ENCODE measurements around the gene PLEKHN1.

The PLEKHN1 gene

DNA sequence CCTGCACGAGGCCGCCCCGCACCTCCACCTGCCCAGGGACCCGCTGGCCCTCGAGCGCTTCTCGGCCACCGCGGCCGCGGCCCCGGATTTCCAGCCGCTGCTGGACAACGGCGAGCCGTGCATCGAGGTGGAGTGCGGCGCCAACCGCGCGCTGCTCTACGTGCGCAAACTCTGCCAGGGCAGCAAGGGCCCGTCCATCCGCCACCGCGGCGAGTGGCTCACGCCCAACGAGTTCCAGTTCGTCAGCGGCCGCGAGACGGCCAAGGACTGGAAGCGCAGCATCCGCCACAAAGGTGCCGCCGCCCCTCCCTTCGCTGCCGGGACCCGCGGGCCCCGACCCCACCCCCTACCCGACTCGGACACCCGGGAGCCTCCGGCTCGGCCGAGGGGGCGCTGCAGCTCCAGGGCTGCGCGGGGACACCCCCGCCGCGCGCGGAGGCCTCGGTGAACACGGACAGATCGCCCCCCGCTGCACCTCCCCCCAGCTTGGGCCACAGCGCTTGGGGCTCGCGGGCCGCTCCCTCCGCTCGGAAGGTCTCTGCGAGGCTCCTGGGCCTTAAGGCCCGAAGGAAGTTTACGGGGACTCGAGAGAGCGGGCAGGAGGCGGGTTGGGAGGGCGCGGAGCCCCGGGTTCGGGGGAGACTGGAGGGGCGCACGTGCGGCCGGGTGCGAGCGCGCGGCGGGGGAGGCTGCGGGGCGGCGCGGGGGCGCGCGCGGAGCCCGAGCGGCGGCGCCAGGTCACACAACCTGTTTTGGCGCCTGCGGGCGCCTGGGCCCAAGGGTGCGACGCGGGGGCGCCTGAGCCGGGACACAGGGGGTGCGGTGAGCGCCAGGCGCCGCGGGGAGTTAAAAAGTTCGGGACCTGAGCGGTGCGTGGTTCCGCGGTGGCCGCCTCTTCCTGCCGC, 41.4 kb upstream of the PLEKHN1 start:
- no peak; the same call in 1 of the 2 replicates for TF ChIP-seq POLR2A (IDR thresholded peaks at IDR 0.05; ENCODE audit: low read depth, low read length)
- FAIRE-seq (no peak), DNase-seq (ENCODE audit: insufficient read length, low spot score) (no peak)

DNA sequence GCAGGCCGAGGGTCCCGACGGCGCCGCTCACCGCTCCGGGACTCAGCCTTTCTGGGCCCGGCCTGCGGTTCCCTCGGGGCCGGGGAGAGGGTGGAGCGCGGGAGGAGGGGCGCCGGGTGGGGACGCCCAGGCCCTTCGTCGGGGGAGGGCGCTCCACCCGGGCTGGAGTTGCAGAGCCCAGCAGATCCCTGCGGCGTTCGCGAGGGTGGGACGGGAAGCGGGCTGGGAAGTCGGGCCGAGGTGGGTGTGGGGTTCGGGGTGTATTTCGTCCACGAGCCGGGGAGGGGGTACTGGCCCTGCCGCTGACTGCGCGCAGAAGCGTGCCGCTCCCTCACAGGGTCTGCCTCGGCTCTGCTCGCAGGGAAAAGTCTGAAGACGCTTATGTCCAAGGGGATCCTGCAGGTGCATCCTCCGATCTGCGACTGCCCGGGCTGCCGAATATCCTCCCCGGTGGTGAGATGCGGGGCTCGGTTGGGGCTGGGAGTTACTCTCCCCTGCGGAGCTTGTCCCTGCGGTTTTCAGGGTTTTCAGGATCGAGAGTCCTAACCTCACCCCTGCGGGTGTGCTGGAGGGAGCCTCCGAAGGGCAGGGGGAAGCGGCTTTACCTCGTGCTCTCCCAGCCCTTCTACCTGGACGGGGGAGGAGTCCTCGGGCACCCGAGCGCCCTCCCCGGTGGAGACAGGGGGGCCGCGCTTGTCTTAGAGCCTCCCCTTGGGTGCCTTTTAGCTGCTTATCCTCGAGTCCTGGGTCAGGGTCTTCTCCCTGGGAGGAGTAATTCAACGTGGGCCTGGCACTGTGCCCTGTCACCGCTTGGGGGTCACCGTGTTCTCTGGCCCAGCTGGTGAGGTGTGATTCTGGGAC, 40.5 kb upstream of the PLEKHN1 start:
- FAIRE-seq (no peak), DNase-seq (ENCODE audit: insufficient read length, low spot score) (no peak)
- 0 out of 2 replicates have a peak, but pooled peaks have one; percentile 41 for TF ChIP-seq POLR2A (IDR thresholded peaks at IDR 0.05; ENCODE audit: low read depth, low read length)

DNA sequence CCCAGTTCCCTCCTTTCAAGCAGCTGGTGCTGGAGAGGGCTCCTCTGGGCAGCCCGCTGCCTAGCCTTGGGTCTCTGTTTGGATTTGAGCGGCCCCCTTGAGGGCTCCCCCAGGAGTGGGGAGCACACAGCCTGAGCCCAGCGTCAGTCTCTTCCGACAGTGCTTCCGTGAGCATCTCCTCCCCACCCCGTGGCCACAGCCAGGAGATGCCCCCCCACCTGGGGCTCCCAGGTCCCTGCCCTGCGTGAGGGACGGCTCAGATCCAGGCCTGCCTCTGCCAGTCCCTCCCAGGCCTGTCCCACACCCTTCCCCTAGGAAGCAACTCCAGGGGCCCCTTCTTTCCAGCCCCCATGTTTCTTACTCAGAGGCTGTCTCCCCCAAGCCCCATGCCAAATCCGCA, 39.0 kb upstream of the PLEKHN1 start:
- TF ChIP-seq POLR2A (IDR thresholded peaks at IDR 0.05; ENCODE audit: low read depth, low read length) = no peak
- DNase-seq (ENCODE audit: insufficient read length, low spot score) = no peak
- no peak for FAIRE-seq

DNA sequence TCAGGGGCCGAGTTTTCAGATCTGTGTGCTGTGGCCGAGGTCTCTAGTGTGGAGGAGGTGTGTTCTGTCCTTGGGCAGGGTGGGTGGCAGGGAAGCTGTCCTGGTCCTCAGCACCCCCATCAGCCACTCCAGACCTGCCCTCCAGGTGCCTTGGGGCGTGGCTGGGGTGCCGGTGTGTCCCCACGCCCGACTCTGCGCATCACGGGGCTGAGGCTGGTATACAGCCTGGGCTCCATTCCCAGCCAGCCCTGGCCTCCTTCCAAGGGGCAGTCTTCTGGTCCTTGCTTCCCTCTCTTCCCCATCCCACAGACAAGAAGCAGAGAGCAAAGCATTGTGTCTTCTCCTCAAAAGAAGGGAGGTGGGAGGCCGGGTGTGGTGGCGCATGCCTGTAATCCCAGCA, 38.5 kb upstream of the PLEKHN1 start:
- TF ChIP-seq POLR2A (IDR thresholded peaks at IDR 0.05; ENCODE audit: low read depth, low read length) = no peak
- FAIRE-seq (no peak), DNase-seq (ENCODE audit: insufficient read length, low spot score) (no peak)

DNA sequence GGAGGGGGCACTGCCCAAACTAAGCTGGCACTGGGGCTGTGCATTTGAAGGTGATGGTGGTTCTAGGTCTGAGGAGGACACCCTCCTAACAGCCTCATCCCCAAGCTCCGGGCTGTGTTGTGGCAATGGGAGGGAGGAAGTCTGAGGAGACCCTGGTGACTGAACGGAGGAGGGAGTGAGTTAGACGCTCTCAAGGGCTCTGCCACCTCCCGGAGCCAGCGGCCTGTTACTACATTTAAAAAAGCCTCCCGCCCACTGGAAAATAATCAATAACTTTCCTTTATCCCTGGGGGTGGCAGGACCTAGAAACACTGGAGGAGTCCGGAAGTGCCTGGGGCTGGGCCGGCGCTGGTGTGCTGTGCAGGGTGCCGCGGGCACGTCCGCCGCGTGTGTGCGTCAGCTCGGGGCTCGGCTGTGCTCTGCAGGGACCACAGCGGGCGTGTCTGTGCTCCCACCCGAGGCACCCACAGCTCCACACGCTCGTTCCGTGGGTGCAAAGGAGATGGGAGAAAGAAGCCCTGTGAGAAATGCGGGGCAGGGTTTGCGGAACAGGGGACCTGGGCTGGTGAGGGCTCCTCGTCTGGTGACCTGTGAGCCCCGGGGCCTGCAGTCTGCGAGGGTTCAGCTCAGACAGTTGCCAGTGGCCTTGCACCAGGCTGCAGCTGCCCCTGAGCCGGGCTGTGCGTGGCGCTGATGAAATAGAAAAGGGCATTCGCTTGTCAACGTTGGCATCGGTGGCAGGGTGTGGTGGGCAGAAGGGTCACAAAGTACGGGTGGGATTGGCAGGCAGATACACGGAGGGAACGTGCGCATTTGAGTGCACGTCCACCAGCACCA, 37.2 kb upstream of the PLEKHN1 start:
- no peak for DNase-seq (ENCODE audit: insufficient read length, low spot score)
- no peak for FAIRE-seq
- TF ChIP-seq POLR2A (IDR thresholded peaks at IDR 0.05; ENCODE audit: low read depth, low read length) = no peak

DNA sequence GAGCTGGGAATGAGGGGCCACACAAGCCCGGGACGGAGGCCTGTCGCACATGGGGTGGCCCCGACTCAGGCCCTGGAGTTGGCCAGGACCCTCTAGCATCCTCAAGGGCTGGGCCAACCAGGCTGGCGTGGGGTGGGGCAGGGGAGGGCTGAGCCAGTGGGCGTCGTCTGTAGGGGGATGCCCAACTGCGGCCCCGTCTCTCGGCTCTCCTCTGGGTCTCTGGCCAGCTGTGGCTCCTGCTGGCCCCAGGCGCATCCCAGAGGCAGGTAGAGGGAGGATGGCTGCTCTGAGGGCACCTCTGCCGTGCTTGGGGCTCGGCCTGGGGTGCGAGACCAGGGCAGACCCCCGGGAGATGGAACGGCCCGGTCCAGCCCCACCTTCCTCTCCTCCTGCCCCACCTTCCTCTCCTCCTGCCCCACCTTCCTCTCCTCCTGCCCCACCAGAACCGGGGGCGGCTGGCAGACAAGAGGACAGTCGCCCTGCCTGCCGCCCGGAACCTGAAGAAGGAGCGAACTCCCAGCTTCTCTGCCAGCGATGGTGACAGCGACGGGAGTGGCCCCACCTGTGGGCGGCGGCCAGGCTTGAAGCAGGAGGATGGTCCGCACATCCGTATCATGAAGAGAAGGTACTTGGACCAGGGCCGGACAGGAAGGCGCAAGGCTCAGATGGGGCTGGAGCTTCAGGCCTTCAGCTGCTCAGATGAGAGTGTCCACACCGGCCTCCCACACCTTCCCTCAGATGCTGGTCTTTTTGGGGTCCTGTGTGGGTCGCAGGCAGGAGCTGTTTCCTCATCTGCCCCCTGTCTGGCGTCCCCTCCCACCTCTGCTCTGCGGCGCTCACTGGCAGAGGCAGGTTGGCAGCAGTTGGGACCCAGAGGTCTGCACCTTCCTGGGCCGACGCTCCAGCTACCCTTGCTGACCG, 36.3 kb upstream of the PLEKHN1 start:
- no peak for FAIRE-seq
- TF ChIP-seq POLR2A (IDR thresholded peaks at IDR 0.05; ENCODE audit: low read depth, low read length) = no peak
- DNase-seq (ENCODE audit: insufficient read length, low spot score) = no peak

DNA sequence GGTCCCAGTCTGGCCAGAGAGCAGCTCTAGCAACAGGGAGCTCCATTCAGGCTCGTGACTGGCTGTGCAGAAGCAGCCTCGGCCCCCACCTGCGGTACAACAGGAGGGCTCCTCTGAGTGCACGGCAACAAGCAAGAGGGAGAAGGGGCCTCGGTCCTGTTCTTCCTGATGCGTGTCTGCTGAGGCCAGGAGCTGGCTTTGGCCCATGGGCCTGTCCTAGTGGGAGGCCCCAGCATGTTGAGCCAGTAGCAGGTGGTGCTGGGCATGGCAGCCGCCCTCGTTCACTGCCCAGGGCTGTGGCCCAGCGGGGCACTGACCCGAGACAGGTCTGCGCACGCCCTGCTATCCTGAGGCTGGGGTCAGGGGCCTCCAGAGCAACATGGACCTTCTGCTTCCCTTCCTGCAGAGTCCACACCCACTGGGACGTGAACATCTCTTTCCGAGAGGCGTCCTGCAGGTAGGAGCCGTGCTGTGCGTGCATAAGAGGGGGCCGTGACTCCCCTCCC, 35.6 kb upstream of the PLEKHN1 start:
- no peak for TF ChIP-seq POLR2A (IDR thresholded peaks at IDR 0.05; ENCODE audit: low read depth, low read length)
- DNase-seq (ENCODE audit: insufficient read length, low spot score) = no peak
- FAIRE-seq = no peak

DNA sequence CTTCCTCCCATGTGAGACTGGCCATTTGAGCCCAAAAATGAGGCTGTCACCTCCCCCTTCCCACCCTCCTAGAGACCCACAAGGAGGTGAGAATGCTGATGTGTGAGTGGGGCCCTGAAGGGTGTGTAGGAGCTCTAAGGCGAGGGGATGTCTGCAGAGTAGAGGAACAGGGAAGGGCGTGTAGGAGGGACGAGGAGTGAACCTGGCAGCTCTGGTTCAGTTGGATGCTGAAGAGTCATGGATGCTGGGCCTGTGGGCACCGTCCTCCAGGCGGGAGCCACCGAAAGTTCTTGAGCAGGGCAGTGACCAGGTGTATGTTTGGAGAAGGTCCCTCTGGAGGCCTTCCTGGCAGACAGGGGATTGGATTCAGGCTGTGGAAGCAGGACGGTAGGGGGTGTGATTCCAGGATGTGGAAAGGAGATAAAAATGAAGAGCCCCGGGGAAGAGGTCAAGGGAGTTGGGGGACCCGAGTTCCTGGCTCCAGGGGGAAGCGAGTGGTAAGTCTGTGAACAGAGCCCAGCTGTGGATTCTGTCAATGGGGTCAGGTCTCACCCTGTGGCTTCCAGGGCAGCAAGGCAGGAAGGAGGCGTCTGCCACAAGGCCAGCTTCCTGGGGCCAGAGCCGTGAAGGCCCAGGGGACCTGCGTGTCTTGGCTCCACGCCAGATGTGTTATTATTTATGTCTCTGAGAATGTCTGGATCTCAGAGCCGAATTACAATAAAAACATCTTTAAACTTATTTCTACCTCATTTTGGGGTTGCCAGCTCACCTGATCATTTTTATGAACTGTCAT, 34.7 kb upstream of the PLEKHN1 start:
- DNase-seq (ENCODE audit: insufficient read length, low spot score) (no peak), FAIRE-seq (no peak)
- no peak for TF ChIP-seq POLR2A (IDR thresholded peaks at IDR 0.05; ENCODE audit: low read depth, low read length)

DNA sequence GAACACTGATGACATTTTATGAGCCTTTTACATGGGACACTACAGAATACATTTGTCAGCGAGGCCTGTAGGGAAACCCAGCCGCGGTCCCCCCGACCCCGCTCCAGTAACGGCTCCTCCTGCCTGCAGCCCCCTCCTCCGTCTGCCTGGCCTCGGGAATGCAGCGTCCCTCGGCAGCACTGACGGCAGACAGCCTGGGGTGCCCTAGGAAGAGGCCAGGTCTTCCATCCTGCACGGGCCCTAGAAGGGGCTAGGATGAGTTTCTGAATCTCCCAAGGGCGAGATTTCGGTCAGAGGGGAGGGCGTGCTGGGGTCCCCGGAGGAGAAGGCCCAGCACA, 34.1 kb upstream of the PLEKHN1 start:
- no peak for DNase-seq (ENCODE audit: insufficient read length, low spot score)
- FAIRE-seq = no peak
- no peak for TF ChIP-seq POLR2A (IDR thresholded peaks at IDR 0.05; ENCODE audit: low read depth, low read length)

DNA sequence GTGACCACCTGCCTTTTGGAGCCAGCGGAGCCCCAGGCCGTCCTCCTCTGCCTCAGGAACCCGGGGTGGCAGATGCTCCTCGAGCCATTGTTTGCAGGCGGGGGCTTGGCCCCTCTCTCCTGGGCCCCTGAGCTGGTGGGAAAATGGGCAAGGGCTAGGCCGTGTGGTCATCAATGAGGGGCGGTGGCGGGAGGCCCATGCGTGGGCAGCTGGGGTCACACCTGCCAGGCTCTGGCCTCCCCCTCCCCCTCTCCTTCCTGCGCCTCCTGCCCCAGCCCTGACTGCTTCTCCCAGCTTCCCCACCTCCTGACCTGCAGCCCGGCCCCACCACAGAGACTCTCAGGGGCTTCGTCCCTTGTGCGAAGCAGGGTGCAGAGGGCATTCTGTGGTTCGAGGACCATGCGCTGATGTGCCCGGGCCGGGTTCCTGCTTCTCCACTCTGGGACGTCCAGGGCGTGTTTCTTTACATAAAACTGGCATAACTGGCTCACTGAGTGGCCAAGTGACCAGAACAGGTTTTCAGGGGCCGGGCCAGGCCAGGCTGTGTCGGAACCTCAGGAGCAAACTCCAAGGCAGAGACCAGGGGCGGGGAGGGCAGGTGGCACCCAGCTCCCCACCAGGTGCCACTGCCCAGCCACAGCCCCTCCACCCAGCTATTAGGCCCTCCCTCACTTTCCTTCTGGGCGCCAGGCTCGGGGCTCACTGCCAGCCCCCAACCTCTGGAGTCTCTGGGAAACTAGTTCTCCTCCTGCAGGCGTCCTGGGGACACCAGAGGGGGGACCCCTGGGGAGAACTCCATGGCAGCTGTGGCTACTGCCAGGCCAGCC, 33.3 kb upstream of the PLEKHN1 start:
- FAIRE-seq = no peak
- no peak for TF ChIP-seq POLR2A (IDR thresholded peaks at IDR 0.05; ENCODE audit: low read depth, low read length)
- DNase-seq (ENCODE audit: insufficient read length, low spot score) = no peak

DNA sequence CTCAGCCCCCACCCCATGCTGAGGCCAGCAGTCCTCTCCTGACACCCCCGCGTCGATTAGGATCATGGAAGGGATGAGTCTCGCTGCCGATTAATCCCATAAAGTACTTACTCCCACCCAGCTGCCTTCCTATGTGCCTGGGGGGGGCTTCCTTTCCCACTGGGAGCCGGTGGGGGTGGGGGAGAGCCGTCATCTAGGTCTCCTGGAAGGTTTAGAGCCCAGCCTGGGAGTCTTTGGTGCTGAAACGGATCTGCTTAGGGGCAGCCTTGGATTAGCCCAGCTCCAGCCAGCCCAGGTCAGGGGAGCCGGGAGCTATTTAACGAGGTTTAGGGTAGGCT, 32.7 kb upstream of the PLEKHN1 start:
- no peak for TF ChIP-seq POLR2A (IDR thresholded peaks at IDR 0.05; ENCODE audit: low read depth, low read length)
- DNase-seq (ENCODE audit: insufficient read length, low spot score) = no peak
- no peak for FAIRE-seq

All from H54 (cell line).